Mesendoderm (in vitro differentiated cells): Measurements from ENCODE around the gene FUNDC1.

Source experiments
- DNase-seq: peaks from one replicate; pipeline ENCODE4 v3.0.0; 2013
- H2AK5ac ChIP-seq: 2 replicates; pipeline ENCODE4 v1.6.1; 2013; ENCODE audit warnings: low read length, inconsistent platforms
- H2BK120ac ChIP-seq: 2 replicates; pipeline ENCODE4 v1.6.1; 2013; ENCODE audit warnings: low read depth, mild to moderate bottlenecking, low read length, moderate library complexity, mixed read lengths
- H2BK15ac ChIP-seq: replicated peaks from 2 replicates; pipeline ENCODE4 v1.6.1; 2013; ENCODE audit warnings: low read depth, mild to moderate bottlenecking, moderate library complexity
- H2BK5ac ChIP-seq: 2 replicates; pipeline ENCODE4 v1.6.1; 2013; ENCODE audit warnings: low read length, inconsistent platforms
- H3K18ac ChIP-seq: 2 replicates; pipeline ENCODE4 v1.6.1; 2013; ENCODE audit warnings: mild to moderate bottlenecking, low read length, mixed read lengths
- H3K23ac ChIP-seq: one replicate; pipeline ENCODE4 v1.6.1; 2013; ENCODE audit warnings: low read length
- H3K27ac ChIP-seq: 2 replicates; pipeline ENCODE4 v1.5.1; 2013; ENCODE audit warnings: low read depth, mild to moderate bottlenecking, inconsistent platforms, low read length, moderate library complexity
- H3K27me3 ChIP-seq: 2 replicates; pipeline ENCODE4 v1.6.1; 2013; ENCODE audit warnings: low read length, control low read depth, mild to moderate bottlenecking, inconsistent platforms; ENCODE audit not compliant: insufficient read depth, poor library complexity
- H3K36me3 ChIP-seq: 2 replicates; pipeline ENCODE4 v1.6.1; 2013; ENCODE audit warnings: low read length, inconsistent platforms; ENCODE audit not compliant: control insufficient read depth, insufficient read depth
- H3K4ac ChIP-seq: one replicate; pipeline ENCODE4 v1.6.1; 2013; ENCODE audit warnings: low read depth, mild to moderate bottlenecking, low read length, moderate library complexity
- H3K4me1 ChIP-seq: 2 replicates; pipeline ENCODE4 v1.6.1; 2013; ENCODE audit warnings: low read depth, low read length, inconsistent platforms; ENCODE audit not compliant: control insufficient read depth
- H3K4me2 ChIP-seq: 2 replicates; pipeline ENCODE4 v1.6.1; 2013; ENCODE audit warnings: low read length
- H3K4me3 ChIP-seq: 2 replicates; pipeline ENCODE4 v1.5.1; 2013; ENCODE audit warnings: mild to moderate bottlenecking, low read length
- H3K56ac ChIP-seq: one replicate; pipeline ENCODE4 v1.6.1; 2013; ENCODE audit warnings: low read length
- H3K79me1 ChIP-seq: 2 replicates; pipeline ENCODE4 v1.6.1; 2013; ENCODE audit warnings: low read length, inconsistent platforms
- H3K79me2 ChIP-seq: 2 replicates; pipeline ENCODE4 v1.6.1; 2013; ENCODE audit warnings: mild to moderate bottlenecking, low read length; ENCODE audit not compliant: control insufficient read depth, insufficient read depth
- H3K9ac ChIP-seq: 2 replicates; pipeline ENCODE4 v1.6.1; 2013; ENCODE audit warnings: low read length, inconsistent platforms
- H4K5ac ChIP-seq: one replicate; pipeline ENCODE4 v1.6.1; 2013; ENCODE audit warnings: low read length
- H4K8ac ChIP-seq: one replicate; pipeline ENCODE4 v1.6.1; 2013; ENCODE audit warnings: low read depth, mild to moderate bottlenecking, control low read depth, low read length, moderate library complexity
- WGBS: extraction: QIAGEN DNeasy Blood & Tissue Kit; methylation state at CpG from one replicate; pipeline ENCODE4 v1.1.7; 2013; ENCODE audit warnings: low lambda C conversion rate, missing lambda C conversion rate; ENCODE audit not compliant: insufficient coverage; ENCODE audit errors: extremely low coverage; 5-methylcytosine and 5-hydroxymethylcytosine counted together

The FUNDC1 gene

DNA sequence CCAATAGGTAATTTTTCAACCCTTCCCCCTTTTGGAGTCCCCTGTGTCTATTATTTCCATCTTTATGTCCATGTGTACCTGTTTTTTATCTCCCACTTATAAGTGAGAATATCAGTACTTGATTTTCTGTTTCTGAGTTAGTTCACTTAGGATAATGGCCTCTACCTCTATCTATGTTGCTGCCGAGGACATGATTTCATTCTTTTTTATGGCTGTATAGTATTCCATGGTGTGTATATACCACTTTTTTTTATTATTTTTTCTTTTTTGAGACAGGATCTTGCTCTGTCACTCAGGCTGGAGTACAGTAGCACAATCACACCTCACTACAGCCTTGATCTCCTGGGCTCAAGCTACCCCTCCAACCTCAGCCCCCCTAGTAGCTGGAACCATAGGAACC lies 47.6 kb downstream of the FUNDC1 start:
- H2BK5ac ChIP-seq: no peak overlapping the region
- H2BK120ac ChIP-seq: no peak overlapping the region
- no peak overlapping the region for H3K4me2 ChIP-seq
- H3K4me1 ChIP-seq: no peaks in the 10 kb centered on the region
- no peak for DNase-seq
- H3K27me3 ChIP-seq: no peaks in the 10 kb centered on the region
- no peak overlapping the region for H3K56ac ChIP-seq
- H3K79me1 ChIP-seq: no peaks in the 10 kb centered on the region
- H3K27ac ChIP-seq: no peak overlapping the region
- H3K23ac ChIP-seq: no peak overlapping the region
- no peak overlapping the region for H2AK5ac ChIP-seq
- no peak overlapping the region for H3K18ac ChIP-seq
- no peak overlapping the region for H4K8ac ChIP-seq
- no CpG with 5 or more reads among the region's 1 CpG for WGBS
- H3K9ac ChIP-seq: no peak overlapping the region
- H4K5ac ChIP-seq: no peak overlapping the region
- H3K4ac ChIP-seq: no peak overlapping the region
- no peak overlapping the region for H3K4me3 ChIP-seq
- no peaks in the 10 kb centered on the region for H3K36me3 ChIP-seq
- H2BK15ac ChIP-seq: no peak overlapping the region
- H3K79me2 ChIP-seq: no peaks in the 10 kb centered on the region

DNA sequence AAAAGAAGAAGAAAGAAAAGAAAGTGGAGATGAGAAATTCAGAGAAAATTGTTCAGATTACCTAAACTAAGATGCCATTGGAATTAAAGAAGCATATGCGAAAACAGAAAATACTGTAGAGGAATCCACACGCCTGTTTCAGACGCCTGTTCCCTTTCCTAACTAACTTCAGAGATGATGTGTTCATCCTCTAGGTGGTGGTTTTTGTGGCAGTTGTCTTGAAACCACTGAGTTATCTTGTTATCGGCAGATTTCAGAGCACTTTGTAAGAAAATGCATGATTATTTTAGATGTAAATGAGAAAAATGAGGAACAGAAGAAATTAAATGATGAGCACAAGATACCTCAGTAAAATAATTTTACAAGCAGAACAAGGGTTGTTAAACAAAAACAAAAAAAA lies 48.3 kb downstream of the FUNDC1 start:
- Histone ChIP-seq H3K4me2 (no peak overlapping the region), H3K23ac (no peak overlapping the region), H2BK5ac (no peak overlapping the region), H3K79me2 (no peaks in the 10 kb centered on the region), H3K56ac (no peak overlapping the region), H2BK15ac (no peak overlapping the region), H4K8ac (no peak overlapping the region), H3K9ac (no peak overlapping the region), H2AK5ac (no peak overlapping the region), H3K18ac (no peak overlapping the region), H3K36me3 (no peaks in the 10 kb centered on the region), H3K27me3 (no peaks in the 10 kb centered on the region), H3K4ac (no peak overlapping the region), H2BK120ac (no peak overlapping the region), H4K5ac (no peak overlapping the region), H3K4me1 (no peaks in the 10 kb centered on the region), H3K4me3 (no peak overlapping the region), H3K79me1 (no peaks in the 10 kb centered on the region), H3K27ac (no peak overlapping the region)
- WGBS: no CpG with 5 or more reads among the region's 4 CpGs
- DNase-seq: no peak

DNA sequence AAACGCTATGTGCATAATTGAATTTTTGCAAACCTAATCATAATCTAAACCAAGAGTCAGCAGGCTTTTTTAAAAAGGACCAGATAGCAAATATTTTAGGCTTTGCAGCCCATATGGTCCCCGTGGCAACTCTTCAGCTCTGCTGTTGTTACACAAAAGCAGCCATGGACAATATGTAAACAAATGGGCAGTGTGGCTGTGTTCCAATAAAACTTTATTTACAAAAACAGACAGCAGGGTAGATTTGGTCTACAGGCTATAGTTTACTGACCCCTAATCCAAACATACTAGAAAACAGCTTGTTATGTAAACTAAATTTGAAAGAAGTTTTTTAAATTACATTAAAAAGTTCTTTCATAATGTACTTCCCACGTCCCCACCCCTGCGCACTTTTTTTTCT lies 53.1 kb downstream of the FUNDC1 start:
- Histone ChIP-seq H3K9ac (no peak overlapping the region), H3K18ac (no peak overlapping the region), H2BK5ac (no peak overlapping the region), H2BK120ac (no peak overlapping the region), H3K27me3 (no peaks in the 10 kb centered on the region), H4K8ac (no peak overlapping the region), H3K4me3 (no peak overlapping the region), H3K79me1 (no peaks in the 10 kb centered on the region), H3K4me2 (no peak overlapping the region), H3K36me3 (no peaks in the 10 kb centered on the region), H4K5ac (no peak overlapping the region), H3K27ac (no peak overlapping the region), H3K4me1 (no peaks in the 10 kb centered on the region), H2AK5ac (no peak overlapping the region), H3K56ac (no peak overlapping the region), H3K23ac (no peak overlapping the region), H2BK15ac (no peak overlapping the region), H3K79me2 (no peaks in the 10 kb centered on the region), H3K4ac (no peak overlapping the region)
- no peak for DNase-seq
- no CpG with 5 or more reads among the region's 4 CpGs for WGBS

DNA sequence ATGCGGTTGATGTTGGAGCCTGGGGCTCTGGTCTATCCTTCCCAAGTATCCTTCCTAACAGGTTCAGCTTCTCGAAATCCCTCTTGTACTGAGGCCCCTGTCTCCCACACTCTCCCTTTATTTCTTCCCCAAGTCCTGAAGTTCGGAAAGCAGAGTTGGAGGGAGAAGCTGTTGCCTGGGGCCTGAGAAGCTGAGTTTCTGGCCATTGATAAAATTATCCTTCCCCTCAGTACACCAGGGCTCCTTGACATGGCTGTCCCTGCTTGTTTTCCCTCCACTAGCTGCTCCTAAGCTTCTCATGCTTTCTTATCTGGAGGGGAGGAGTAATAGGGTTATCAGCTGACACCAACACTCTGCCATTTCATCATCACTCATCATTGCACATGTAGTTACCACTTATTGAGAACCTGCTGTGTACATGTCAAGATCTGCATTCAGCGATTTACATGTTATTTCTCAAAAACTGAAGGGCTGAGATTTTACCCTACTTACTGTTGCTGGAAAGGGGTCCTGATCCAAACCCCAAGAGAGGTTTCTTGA lies 58.0 kb downstream of the FUNDC1 start:
- WGBS: no CpG with 5 or more reads among the region's 4 CpGs

DNA sequence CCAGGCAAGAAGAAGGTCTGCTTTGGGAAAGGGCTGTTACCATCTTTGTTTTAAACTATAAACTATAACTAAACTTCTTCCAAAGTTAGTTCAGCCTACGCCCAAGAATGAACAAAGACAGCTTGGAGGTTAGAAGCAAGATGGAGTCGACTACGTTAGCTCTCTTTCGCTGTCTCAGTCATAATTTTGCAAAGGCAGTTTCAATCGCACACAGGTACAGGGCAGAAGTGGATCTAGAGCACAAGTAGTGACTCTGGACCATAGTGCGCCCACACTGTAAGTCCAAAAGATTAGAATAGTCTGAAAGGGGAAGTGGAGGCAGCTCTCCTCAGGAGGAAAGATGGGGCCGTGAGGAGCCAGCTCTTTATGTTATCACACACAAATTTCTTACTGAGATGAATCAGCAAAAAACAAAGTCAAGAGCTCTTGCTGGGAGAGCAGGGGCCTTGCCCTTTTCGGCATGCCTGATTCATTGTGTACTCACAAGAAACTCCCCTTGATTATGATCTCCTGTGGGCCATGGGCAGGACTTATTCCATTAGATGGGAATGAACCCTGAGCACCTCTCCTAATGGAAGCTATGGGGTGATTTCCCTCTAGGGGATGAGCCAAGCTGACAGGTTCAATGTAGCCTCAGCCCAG lies 58.6 kb downstream of the FUNDC1 start:
- H3K79me1 ChIP-seq: no peaks in the 10 kb centered on the region
- H3K4me3 ChIP-seq: no peak overlapping the region
- H3K36me3 ChIP-seq: no peaks in the 10 kb centered on the region
- no peak overlapping the region for H2BK5ac ChIP-seq
- no peak overlapping the region for H3K23ac ChIP-seq
- H3K4ac ChIP-seq: no peak overlapping the region
- H3K56ac ChIP-seq: no peak overlapping the region
- WGBS: no CpG with 5 or more reads among the region's 8 CpGs
- H2AK5ac ChIP-seq: no peak overlapping the region
- H2BK15ac ChIP-seq: no peak overlapping the region
- H3K27me3 ChIP-seq: no peaks in the 10 kb centered on the region
- no peak overlapping the region for H4K5ac ChIP-seq
- no peaks in the 10 kb centered on the region for H3K79me2 ChIP-seq
- H3K27ac ChIP-seq: no peak overlapping the region
- H3K18ac ChIP-seq: no peak overlapping the region
- H3K9ac ChIP-seq: no peak overlapping the region
- no peak overlapping the region for H3K4me2 ChIP-seq
- no peak for DNase-seq
- no peaks in the 10 kb centered on the region for H3K4me1 ChIP-seq
- H2BK120ac ChIP-seq: no peak overlapping the region
- H4K8ac ChIP-seq: no peak overlapping the region

More for the DNA sequence above, 58.0 kb downstream of the FUNDC1 start:
- Histone ChIP-seq H3K27ac (no peak overlapping the region), H2BK120ac (no peak overlapping the region), H3K4me2 (no peak overlapping the region), H4K8ac (no peak overlapping the region), H2BK15ac (no peak overlapping the region), H4K5ac (no peak overlapping the region), H3K18ac (no peak overlapping the region), H3K4me3 (no peak overlapping the region), H3K23ac (no peak overlapping the region), H3K56ac (no peak overlapping the region), H3K9ac (no peak overlapping the region), H3K4ac (no peak overlapping the region), H2BK5ac (no peak overlapping the region), H3K4me1 (no peaks in the 10 kb centered on the region), H2AK5ac (no peak overlapping the region), H3K36me3 (no peaks in the 10 kb centered on the region), H3K79me2 (no peaks in the 10 kb centered on the region), H3K27me3 (no peaks in the 10 kb centered on the region), H3K79me1 (no peaks in the 10 kb centered on the region)
- DNase-seq: no peak

DNA sequence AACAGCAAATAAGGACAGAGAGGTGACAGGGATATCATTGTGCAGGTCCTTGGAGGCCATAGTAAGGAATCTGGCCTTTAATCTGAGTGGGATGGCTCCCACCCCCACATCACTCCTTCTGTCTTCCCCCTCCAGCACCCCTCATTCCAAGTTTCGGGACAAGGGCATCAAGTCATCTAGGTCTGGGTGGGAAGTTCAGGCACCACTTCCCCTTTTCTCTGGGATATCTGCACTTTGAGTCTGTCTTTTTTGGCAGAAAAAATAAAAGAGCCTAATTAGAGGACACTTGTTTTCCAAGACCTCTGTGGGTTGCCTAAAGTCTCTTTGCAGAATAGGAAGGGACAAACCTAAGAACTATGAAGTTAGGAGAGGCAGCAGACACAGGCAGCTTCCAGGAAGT lies 60.1 kb downstream of the FUNDC1 start:
- no CpG with 5 or more reads among the region's 1 CpG for whole genome bisulfite sequencing
- no peaks in the 10 kb centered on the region for H3K27me3 ChIP-seq
- H3K56ac ChIP-seq: no peak overlapping the region
- H4K5ac ChIP-seq: no peak overlapping the region
- H3K4me1 ChIP-seq: no peaks in the 10 kb centered on the region
- no peaks in the 10 kb centered on the region for H3K79me2 ChIP-seq
- no peak overlapping the region for H3K27ac ChIP-seq
- no peak overlapping the region for H3K9ac ChIP-seq
- H3K23ac ChIP-seq: no peak overlapping the region
- H3K4me3 ChIP-seq: no peak overlapping the region
- no peak for DNase-seq
- H2BK5ac ChIP-seq: no peak overlapping the region
- no peak overlapping the region for H4K8ac ChIP-seq
- H3K79me1 ChIP-seq: no peaks in the 10 kb centered on the region
- no peaks in the 10 kb centered on the region for H3K36me3 ChIP-seq
- H3K18ac ChIP-seq: no peak overlapping the region
- no peak overlapping the region for H2BK15ac ChIP-seq
- no peak overlapping the region for H3K4ac ChIP-seq
- no peak overlapping the region for H3K4me2 ChIP-seq
- H2BK120ac ChIP-seq: no peak overlapping the region
- no peak overlapping the region for H2AK5ac ChIP-seq
